Neuronal stem cell (in vitro differentiated cells): Measurements from ENCODE around the gene MED29. TPM values are rescaled to one million over a fixed set of nuclear protein-coding genes. Genes with fewer than 3 reads are reported as not detected.

Source experiments
- DNase-seq: peaks from one replicate; pipeline ENCODE4 v3.0.0-alpha.2; 2013; ENCODE audit warnings: low spot score
- H2AFZ ChIP-seq: one replicate; pipeline ENCODE4 v1.6.1; 2013; ENCODE audit warnings: mild to moderate bottlenecking, low read length, inconsistent platforms
- H2AK5ac ChIP-seq: 2 replicates; pipeline ENCODE4 v1.6.1; 2013; ENCODE audit warnings: low read depth, mild to moderate bottlenecking, inconsistent platforms, low read length, moderate library complexity, mixed read lengths
- H2BK120ac ChIP-seq: 2 replicates; pipeline ENCODE4 v1.6.1; 2013; ENCODE audit warnings: low read depth, mild to moderate bottlenecking, inconsistent platforms, low read length, moderate library complexity, mixed read lengths
- H2BK12ac ChIP-seq: one replicate; pipeline ENCODE4 v1.6.1; 2013; ENCODE audit warnings: low read length, inconsistent platforms
- H2BK15ac ChIP-seq: 2 replicates; pipeline ENCODE4 v1.6.1; 2013; ENCODE audit warnings: mild to moderate bottlenecking, low read length, inconsistent platforms, mixed read lengths
- H2BK5ac ChIP-seq: one replicate; pipeline ENCODE4 v1.6.1; 2013; ENCODE audit warnings: inconsistent platforms, mild to moderate bottlenecking, low read length, moderate library complexity
- H3K14ac ChIP-seq: one replicate; pipeline ENCODE4 v1.6.1; 2013; ENCODE audit warnings: low read length, inconsistent platforms
- H3K18ac ChIP-seq: 2 replicates; pipeline ENCODE4 v1.6.1; 2013; ENCODE audit warnings: low read length, inconsistent platforms
- H3K23ac ChIP-seq: 2 replicates; pipeline ENCODE4 v1.6.1; 2013; ENCODE audit warnings: low read depth, mild to moderate bottlenecking, mixed read lengths, low read length, inconsistent platforms; ENCODE audit not compliant: poor library complexity
- H3K27ac ChIP-seq: replicated peaks from 3 replicates; pipeline ENCODE4 v1.5.1; 2013; ENCODE audit warnings: low read length, inconsistent platforms
- H3K27me3 ChIP-seq, 3 experiments: 2 replicates each; pipeline ENCODE4 v1.6.1; 2013; ENCODE audit warnings: low read length in 3 of 3, mild to moderate bottlenecking in 2 of 3, inconsistent platforms in 1 of 3, low read depth in 1 of 3, mixed read lengths in 1 of 3, moderate library complexity in 1 of 3; ENCODE audit not compliant: control insufficient read depth in 3 of 3, insufficient read depth in 3 of 3
- H3K36me3 ChIP-seq, 2 donors: replicated peaks in 1 of 2; 2 replicates each; pipeline ENCODE4 v1.6.1; 2013; ENCODE audit warnings: low read length in 2 of 2; ENCODE audit not compliant: control insufficient read depth in 2 of 2, insufficient read depth in 2 of 2
- H3K4ac ChIP-seq: 2 replicates; pipeline ENCODE4 v1.6.1; 2013; ENCODE audit warnings: inconsistent platforms, mild to moderate bottlenecking, low read length, moderate library complexity
- H3K4me1 ChIP-seq, 2 donors: 1 replicate in 1 of 2; 2 replicates in 1 of 2; pipeline ENCODE4 v1.6.1; 2013; ENCODE audit warnings: low read length in 2 of 2, low read depth in 1 of 2; ENCODE audit not compliant: control insufficient read depth in 2 of 2, insufficient read depth in 1 of 2
- H3K4me2 ChIP-seq: one replicate; pipeline ENCODE4 v1.6.1; 2013; ENCODE audit warnings: mild to moderate bottlenecking, low read length, inconsistent platforms; ENCODE audit not compliant: insufficient read depth, poor library complexity, severe bottlenecking
- H3K4me3 ChIP-seq, 2 donors: 2 replicates each; pipeline ENCODE4 v1.5.1; 2013; ENCODE audit warnings: low read length in 2 of 2, mild to moderate bottlenecking in 2 of 2, inconsistent platforms in 1 of 2, moderate library complexity in 1 of 2
- H3K79me1 ChIP-seq: one replicate; pipeline ENCODE4 v1.6.1; 2013; ENCODE audit warnings: low read depth, mild to moderate bottlenecking, inconsistent platforms, low read length, moderate library complexity
- H3K9ac ChIP-seq: one replicate; pipeline ENCODE4 v1.6.1; 2013; ENCODE audit warnings: mild to moderate bottlenecking, low read depth, low read length, inconsistent platforms; ENCODE audit not compliant: poor library complexity
- H3K9me3 ChIP-seq, 2 donors: replicated peaks in 1 of 2; 2 replicates each; pipeline versions ENCODE3 to v1.6.1; 2013; ENCODE audit warnings: low read length in 2 of 2, mild to moderate bottlenecking in 2 of 2, inconsistent platforms in 1 of 2, low read depth in 1 of 2, mixed read lengths in 1 of 2, moderate library complexity in 1 of 2; ENCODE audit not compliant: control insufficient read depth in 2 of 2, insufficient read depth in 1 of 2
- H4K8ac ChIP-seq: one replicate; pipeline ENCODE4 v1.6.1; 2013; ENCODE audit warnings: low read depth, mild to moderate bottlenecking, inconsistent platforms, low read length, moderate library complexity
- H4K91ac ChIP-seq: one replicate; pipeline ENCODE4 v1.6.1; 2013; ENCODE audit warnings: low read length, low read depth, mild to moderate bottlenecking, inconsistent platforms; ENCODE audit not compliant: poor library complexity
- WGBS, 2 donors: extraction: QIAGEN DNeasy Blood & Tissue Kit; methylation state at CpG; one replicate each; pipeline ENCODE4 v1.1.7; 2013; ENCODE audit warnings: missing lambda C conversion rate in 2 of 2, mixed read lengths in 1 of 2; ENCODE audit not compliant: insufficient read length in 2 of 2, insufficient replicate concordance in 1 of 2; ENCODE audit errors: extremely low coverage in 2 of 2; 5-methylcytosine and 5-hydroxymethylcytosine counted together
- polyA plus RNA-seq, 2 experiments: library from polyadenylated mRNA; stranded (reverse); fragments of 200-250 nt; gene quantifications; one replicate each; pipeline ENCODE4 v1.2.3, GENCODE V29; 2013

The MED29 gene, protein sequence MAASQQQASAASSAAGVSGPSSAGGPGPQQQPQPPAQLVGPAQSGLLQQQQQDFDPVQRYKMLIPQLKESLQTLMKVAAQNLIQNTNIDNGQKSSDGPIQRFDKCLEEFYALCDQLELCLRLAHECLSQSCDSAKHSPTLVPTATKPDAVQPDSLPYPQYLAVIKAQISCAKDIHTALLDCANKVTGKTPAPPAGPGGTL
- polyA plus RNA-seq (2013, experiment 1 of 2) = 34.2 TPM
- polyA plus RNA-seq (2013, experiment 2 of 2) = 32.9 TPM

DNA sequence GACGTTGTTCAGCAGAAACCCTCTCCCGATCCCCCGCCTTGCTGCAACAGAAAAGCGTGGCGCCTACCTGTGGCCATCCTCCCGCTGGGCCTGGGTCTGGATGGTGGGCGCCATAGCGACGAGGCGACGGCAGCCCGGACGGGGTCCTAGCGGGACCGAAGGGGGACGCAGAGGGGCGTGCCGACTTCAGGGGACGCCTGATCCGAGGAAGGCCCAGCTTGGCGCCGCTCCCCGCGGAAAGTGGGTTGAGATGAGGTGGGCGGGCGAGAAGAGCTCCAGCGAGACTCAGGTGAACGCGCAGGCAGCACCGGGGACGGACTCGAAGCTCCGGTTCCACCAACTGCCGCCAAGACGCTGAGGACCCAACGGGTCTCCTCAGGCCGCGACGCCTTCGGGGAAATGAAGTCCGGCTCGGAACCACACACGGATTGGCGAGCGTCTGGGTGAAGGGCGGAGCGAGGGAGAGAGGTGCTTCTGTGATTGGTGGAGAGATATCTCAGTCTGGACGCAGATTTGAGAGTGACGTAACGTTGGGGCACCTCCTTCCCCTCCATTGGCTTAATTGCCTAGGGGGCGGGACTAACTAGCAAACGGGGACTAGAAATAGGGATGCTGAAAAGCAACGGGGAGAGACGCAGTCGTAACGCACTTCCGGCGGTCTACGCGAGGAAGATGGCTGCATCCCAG is at the start of gene MED29, which contains the start of gene PAF1:
MED29 (plus strand) TSS at position 628 of the 687 bp plus-strand sequence; CDS start at position 673, 45 bp downstream.
PAF1 (minus strand) TSS at position 356 of the 687 bp plus-strand sequence; CDS start at position 114, 242 bp downstream.
- H2BK12ac ChIP-seq = peak within 1 kb of the TSS; percentile 68
- H3K23ac ChIP-seq = peak within 1 kb of the TSS; percentile 87
- peak within 1 kb of the TSS; percentile 99 for H3K9ac ChIP-seq
- peaks cover 5 to 11% of the 10 kb centered on the region in 2 donors for H3K4me1 ChIP-seq
- H3K14ac ChIP-seq = peak within 1 kb of the TSS; percentile 92
- H2BK15ac ChIP-seq = no peak within 1 kb of the TSS
- peaks cover 12% of the 10 kb centered on the region for H3K79me1 ChIP-seq
- H4K8ac ChIP-seq = no peak within 1 kb of the TSS
- peak within 1 kb of the TSS; percentile 68 to 96 for H3K4me3 ChIP-seq
- H2BK5ac ChIP-seq = peak within 1 kb of the TSS; percentile 95
- H3K4ac ChIP-seq = peak within 1 kb of the TSS; percentile 53
- peak within 1 kb of the TSS; percentile 99 for H3K27ac ChIP-seq
- peak within 1 kb of the TSS; percentile 42 for H2AK5ac ChIP-seq
- WGBS, 2 donors = no CpG with 5 or more reads among the region's 60 CpGs
- peak; percentile 99 for DNase-seq
- H3K27me3 ChIP-seq = no peaks in the 10 kb centered on the region
- peak within 1 kb of the TSS; percentile 87 for H2AFZ ChIP-seq
- peak within 1 kb of the TSS; percentile 98 for H3K18ac ChIP-seq
- H4K91ac ChIP-seq = no peak within 1 kb of the TSS
- no peaks in the 10 kb centered on the region for H3K9me3 ChIP-seq
- peak within 1 kb of the TSS; percentile 90 for H3K4me2 ChIP-seq
- peak within 1 kb of the TSS; percentile 14 for H2BK120ac ChIP-seq
- peaks cover 40 to 62% of the 10 kb centered on the region in 2 donors for H3K36me3 ChIP-seq

DNA sequence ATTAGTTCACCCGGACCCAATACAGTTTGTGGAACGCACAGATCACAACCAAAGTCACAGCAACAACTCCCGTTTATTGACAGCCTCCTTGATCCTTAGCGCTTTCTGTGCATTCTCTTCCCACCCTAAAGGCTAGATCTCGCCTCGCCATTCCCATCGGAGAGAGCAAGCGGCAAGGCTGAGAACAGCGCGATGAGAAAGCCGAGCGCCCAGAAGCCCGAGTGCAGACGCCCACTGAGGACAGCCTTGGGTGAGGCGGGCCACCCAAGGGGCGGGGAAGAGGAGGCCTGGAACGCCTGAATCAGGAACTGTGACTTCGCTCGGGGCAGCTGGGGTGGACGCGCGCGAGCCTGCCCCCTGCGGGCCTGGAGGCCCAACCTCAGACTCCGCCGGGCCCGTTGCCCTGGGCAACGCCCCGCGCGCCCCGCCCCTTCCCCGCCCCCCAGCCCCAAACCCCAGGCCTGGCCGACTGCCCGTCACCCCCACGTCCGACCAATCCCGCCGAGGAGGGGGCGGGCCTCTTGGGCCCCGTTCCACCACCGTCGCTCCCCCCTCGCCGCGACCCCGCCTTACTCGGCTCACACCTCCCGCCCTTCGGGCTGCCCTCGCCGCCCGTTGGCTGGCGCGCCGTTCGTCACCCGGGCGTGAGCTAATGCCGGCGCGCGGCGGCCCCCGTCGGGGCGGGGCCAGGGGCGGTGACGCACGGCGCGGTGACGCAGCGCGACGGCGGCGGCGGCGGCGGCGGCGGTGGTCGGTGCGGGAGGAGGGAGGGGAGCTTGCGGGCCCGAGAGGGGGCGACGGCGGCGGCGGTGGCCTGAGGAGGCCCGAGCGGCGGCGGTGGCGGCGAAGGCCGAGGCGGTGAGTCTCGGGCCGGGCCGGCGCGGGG is 49.2 kb upstream of the MED29 start, which contains the start of gene SAMD4B:
SAMD4B (plus strand) TSS at position 703 of the 886 bp plus-strand sequence. CDS start 14,473 bp downstream, outside the sequence.
- no CpG with 5 or more reads among the region's 105 CpGs for WGBS, 2 donors
- Histone ChIP-seq H2AFZ (peak within 1 kb of the TSS; percentile 85), H2AK5ac (peak within 1 kb of the TSS; percentile 46), H2BK12ac (peak within 1 kb of the TSS; percentile 41), H3K36me3 (peaks cover 7 to 30% of the 10 kb centered on the region in 2 donors), H3K4me3 (peak within 1 kb of the TSS; percentile 68 to 91), H3K79me1 (peaks cover 8% of the 10 kb centered on the region), H3K23ac (peak within 1 kb of the TSS; percentile 50), H2BK15ac (no peak within 1 kb of the TSS), H4K8ac (peak within 1 kb of the TSS; percentile 99), H3K27ac (peak within 1 kb of the TSS; percentile 25), H3K9ac (peak within 1 kb of the TSS; percentile 93), H3K4me1 (peaks cover 8 to 15% of the 10 kb centered on the region in 2 donors), H2BK5ac (peak within 1 kb of the TSS; percentile 22), H4K91ac (no peak within 1 kb of the TSS), H3K14ac (peak within 1 kb of the TSS; percentile 82), H2BK120ac (no peak within 1 kb of the TSS), H3K4ac (no peak within 1 kb of the TSS), H3K9me3 (no peaks in the 10 kb centered on the region), H3K18ac (peak within 1 kb of the TSS; percentile 95), H3K27me3 (no peaks in the 10 kb centered on the region), H3K4me2 (peak within 1 kb of the TSS; percentile 83)
- peak; percentile 99 for DNase-seq

DNA sequence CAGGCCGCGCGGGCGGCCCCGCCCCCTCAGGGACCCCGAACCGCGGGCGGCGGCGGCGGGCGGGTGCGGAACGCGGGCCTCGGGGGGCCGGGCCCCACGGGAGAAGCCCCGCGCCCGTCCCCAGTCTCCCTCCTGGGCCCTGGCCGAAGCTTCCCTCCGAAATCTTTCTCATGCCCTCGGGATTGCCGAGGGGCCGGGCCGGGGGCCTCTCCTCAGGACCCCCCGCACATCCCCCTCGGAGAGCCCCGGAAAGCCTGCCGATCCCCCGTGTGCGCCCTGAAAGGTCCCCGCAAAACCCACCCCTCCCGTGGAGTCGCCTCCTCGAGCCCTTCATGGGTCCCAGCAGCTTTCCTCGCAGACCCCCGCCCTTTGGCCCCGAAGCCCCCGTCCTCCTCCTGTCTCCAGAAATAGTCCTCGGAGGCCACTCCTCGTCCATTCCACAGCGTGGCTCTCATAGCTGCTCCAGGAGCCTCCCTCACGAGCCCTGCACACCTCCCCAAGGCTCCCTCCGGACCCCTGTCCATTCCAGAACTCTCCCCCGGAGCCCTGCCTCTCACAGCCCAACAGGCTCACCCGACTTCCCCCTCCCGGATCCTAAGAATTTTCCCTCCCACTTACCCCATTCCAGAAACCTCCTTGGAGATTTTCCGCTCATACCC is 48.4 kb upstream of the MED29 start:
- Histone ChIP-seq H2BK120ac (no peak overlapping the region), H3K4ac (no peak overlapping the region), H2AFZ (peak overlapping the region; percentile 39), H2BK15ac (no peak overlapping the region), H3K27ac (no peak overlapping the region), H3K23ac (peak overlapping the region; percentile 43), H4K91ac (no peak overlapping the region), H3K9me3 (no peaks in the 10 kb centered on the region), H3K4me1 (peaks cover 8 to 15% of the 10 kb centered on the region in 2 donors), H3K4me3 (peak overlapping the region; percentile 68 to 84), H3K18ac (peak overlapping the region; percentile 74), H4K8ac (no peak overlapping the region), H3K27me3 (no peaks in the 10 kb centered on the region), H3K4me2 (peak overlapping the region; percentile 83), H2BK12ac (peak overlapping the region; percentile 41), H2BK5ac (peak overlapping the region; percentile 22), H3K14ac (peak overlapping the region; percentile 82), H3K79me1 (peaks cover 10% of the 10 kb centered on the region), H2AK5ac (peak overlapping the region; percentile 46), H3K36me3 (peaks cover 9 to 39% of the 10 kb centered on the region in 2 donors), H3K9ac (peak overlapping the region; percentile 92)
- no CpG with 5 or more reads among the region's 51 CpGs for WGBS, 2 donors
- DNase-seq = no peak
